Activated T-helper 1 cell treated with anti-CD3 and anti-CD28 coated beads, Interleukin-2, amount 50 U/mL, for 16 hours (primary cell): ENCODE data around the gene CCR8.

Experiments used
- DNase-seq, 2 donors: peaks; one replicate each; pipeline ENCODE4 v3.0.0-alpha.2; 2020; ENCODE audit warnings: low read depth in 1 of 2, low spot score in 1 of 2

The CCR8 gene

GRCh38 chr3:39329493-39329892 is at the start of gene CCR8:
CCR8 (plus strand) TSS chr3:39329709; CDS start chr3:39332332, 2,623 bp downstream.
- no peak for DNase-seq

GRCh38 chr3:39279745-39280517 is 49.6 kb upstream of the CCR8 start, which contains the start of gene CX3CR1:
CX3CR1 (minus strand) TSS chr3:39280036; CDS start chr3:39266509, 13,527 bp downstream.
- no peak for DNase-seq

- no peak for DNase-seq
Observed at GRCh38 chr3:39280571-39280970, 48.9 kb upstream of the CCR8 start.

GRCh38 chr3:39281533-39281932 is 48.0 kb upstream of the CCR8 start:
- DNase-seq, result no peak

- no peak for DNase-seq
Observed at GRCh38 chr3:39282057-39282456, 47.5 kb upstream of the CCR8 start.

GRCh38 chr3:39284457-39284881 is 45.0 kb upstream of the CCR8 start:
- no peak for DNase-seq

- DNase-seq, result no peak
Observed at GRCh38 chr3:39285332-39285731, 44.2 kb upstream of the CCR8 start.

GRCh38 chr3:39286771-39287170 is 42.7 kb upstream of the CCR8 start:
- DNase-seq, result no peak

GRCh38 chr3:39287216-39288164 is 42.0 kb upstream of the CCR8 start:
- no peak for DNase-seq

- peak; percentile 48 to 60 for DNase-seq
Observed at GRCh38 chr3:39288300-39288808, 41.2 kb upstream of the CCR8 start.

- DNase-seq, result no peak
Observed at GRCh38 chr3:39289107-39289506, 40.4 kb upstream of the CCR8 start.

- no peak for DNase-seq
Observed at GRCh38 chr3:39290255-39290654, 39.3 kb upstream of the CCR8 start.

GRCh38 chr3:39291903-39292329 is 37.6 kb upstream of the CCR8 start:
- DNase-seq, result peak; percentile 46 to 57

- no peak for DNase-seq
Observed at GRCh38 chr3:39292961-39293360, 36.5 kb upstream of the CCR8 start.

GRCh38 chr3:39294446-39295183 is 34.9 kb upstream of the CCR8 start:
- DNase-seq, result no peak

GRCh38 chr3:39295184-39295775 is 34.2 kb upstream of the CCR8 start:
- DNase-seq, result no peak

- DNase-seq, result no peak
Observed at GRCh38 chr3:39296197-39297077, 33.1 kb upstream of the CCR8 start.

- no peak for DNase-seq
Observed at GRCh38 chr3:39299279-39299678, 30.2 kb upstream of the CCR8 start.

- no peak for DNase-seq
Observed at GRCh38 chr3:39302178-39302577, 27.3 kb upstream of the CCR8 start.

GRCh38 chr3:39313289-39313688 is 16.2 kb upstream of the CCR8 start:
- no peak for DNase-seq
